ENCODE measurements around the gene C2orf66.

Gene C2orf66

DNA sequence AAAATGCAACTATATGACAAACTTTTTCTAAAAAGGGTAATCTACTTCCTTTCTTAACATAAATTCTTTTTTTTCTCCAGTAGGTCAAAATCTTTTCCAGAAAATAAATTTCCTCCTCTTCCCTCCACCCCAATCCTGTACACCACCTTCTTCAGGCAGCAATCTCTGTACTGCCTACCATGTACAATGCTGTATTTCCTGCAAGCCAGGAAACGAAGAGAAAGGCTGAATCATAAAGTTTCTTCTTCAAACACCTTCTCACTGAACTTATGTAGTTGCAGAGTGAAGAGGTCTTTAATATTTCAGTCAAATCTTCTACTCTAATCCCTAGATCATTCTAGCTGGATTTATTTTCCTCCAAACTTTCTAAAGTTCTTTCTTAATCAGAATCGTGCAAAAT, 18.2 kb upstream of the C2orf66 start:
- no CpG with 5 or more reads among the region's 2 CpGs for WGBS (ENCODE audit: insufficient coverage, insufficient read length)
- H3K9me3 ChIP-seq (ENCODE audit: control insufficient read depth, insufficient read depth, low read length), result no peaks in the 10 kb centered on the region

DNA sequence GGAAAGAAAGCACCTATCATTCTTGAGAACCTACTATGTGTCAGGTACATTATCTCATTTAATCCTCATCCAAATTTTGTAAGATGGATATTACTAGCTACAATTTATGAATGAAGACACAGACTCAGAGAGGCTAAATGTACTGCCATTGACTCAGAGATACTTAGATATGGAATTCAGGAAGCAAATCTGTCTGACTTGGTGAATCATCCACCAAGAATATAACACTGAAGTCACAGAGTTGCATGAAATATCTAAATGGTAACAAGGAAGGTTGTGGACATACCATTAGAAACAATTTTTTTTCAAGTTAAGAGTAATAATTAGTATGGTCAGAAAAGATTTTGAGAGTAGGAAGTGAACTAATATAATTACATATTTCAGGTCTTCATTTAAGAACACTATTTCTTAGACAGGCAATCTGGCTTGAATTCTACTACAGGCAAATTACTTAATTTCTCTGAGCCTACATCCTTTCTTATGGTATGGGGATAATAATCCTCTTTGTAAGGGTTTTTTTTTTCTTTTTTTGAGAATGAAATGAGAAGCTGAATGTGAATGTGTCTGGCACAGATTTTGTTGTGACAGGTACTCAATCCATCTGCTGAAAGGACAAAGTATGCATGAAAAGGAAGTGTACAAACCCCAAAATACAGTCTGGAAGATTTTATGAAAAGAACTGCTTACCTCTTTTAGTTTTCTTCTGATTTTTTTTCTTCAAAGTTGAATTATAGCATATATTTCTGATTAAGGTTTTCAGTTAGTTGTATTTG, 14.8 kb upstream of the C2orf66 start:
- no peaks in the 10 kb centered on the region for H3K4me1 ChIP-seq (ENCODE audit: control insufficient read depth, insufficient read depth, low read length)
- H3K4me3 ChIP-seq (ENCODE audit: low read length), result no peak overlapping the region
- no peak for DNase-seq (ENCODE audit: low read depth, low spot score)
- H3K27me3 ChIP-seq (ENCODE audit: control insufficient read depth, insufficient read depth, low read length), result no peaks in the 10 kb centered on the region
- H3K27ac ChIP-seq (ENCODE audit: low read length), result no peak overlapping the region
- no peaks in the 10 kb centered on the region for H3K36me3 ChIP-seq (ENCODE audit: control insufficient read depth, insufficient read depth, low read length)
- H3K9me3 ChIP-seq (ENCODE audit: control insufficient read depth, insufficient read depth, low read length), result no peaks in the 10 kb centered on the region

More for the DNA sequence above, 18.2 kb upstream of the C2orf66 start:
- Histone ChIP-seq H3K36me3 (ENCODE audit: control insufficient read depth, insufficient read depth, low read length) (no peaks in the 10 kb centered on the region), H3K27me3 (ENCODE audit: control insufficient read depth, insufficient read depth, low read length) (no peaks in the 10 kb centered on the region), H3K27ac (ENCODE audit: low read length) (no peak overlapping the region), H3K4me1 (ENCODE audit: control insufficient read depth, insufficient read depth, low read length) (no peaks in the 10 kb centered on the region), H3K4me3 (ENCODE audit: low read length) (no peak overlapping the region)
- DNase-seq (ENCODE audit: low read depth, low spot score), result no peak

DNA sequence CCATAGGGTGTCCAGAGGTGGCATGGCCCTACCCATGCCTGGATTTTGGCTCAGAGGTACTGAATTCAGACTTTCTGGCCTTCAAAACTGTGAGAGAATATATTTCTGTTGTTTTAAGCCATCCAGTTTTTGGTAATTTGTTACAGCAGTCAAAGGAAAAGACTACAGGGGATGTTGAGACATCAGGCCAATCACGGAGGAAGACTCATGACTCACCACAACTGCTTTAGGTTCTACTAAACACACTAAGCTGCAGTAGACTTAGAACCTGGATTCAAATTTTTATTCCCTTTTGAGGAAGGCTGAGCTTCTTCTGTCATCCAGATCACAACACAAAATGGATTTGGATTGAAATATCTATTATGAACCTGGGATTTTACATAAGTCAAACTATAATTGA, 12.0 kb upstream of the C2orf66 start:
- no peak overlapping the region for H3K27ac ChIP-seq (ENCODE audit: low read length)
- WGBS (ENCODE audit: insufficient coverage, insufficient read length), result no CpG with 5 or more reads among the region's 1 CpG
- H3K9me3 ChIP-seq (ENCODE audit: control insufficient read depth, insufficient read depth, low read length), result no peaks in the 10 kb centered on the region; the same call in 1 of the 2 replicates
- no peaks in the 10 kb centered on the region for H3K27me3 ChIP-seq (ENCODE audit: control insufficient read depth, insufficient read depth, low read length)
- H3K36me3 ChIP-seq (ENCODE audit: control insufficient read depth, insufficient read depth, low read length), result no peaks in the 10 kb centered on the region
- no peak overlapping the region for H3K4me3 ChIP-seq (ENCODE audit: low read length)
- no peak for DNase-seq (ENCODE audit: low read depth, low spot score)
- H3K4me1 ChIP-seq (ENCODE audit: control insufficient read depth, insufficient read depth, low read length), result no peaks in the 10 kb centered on the region

DNA sequence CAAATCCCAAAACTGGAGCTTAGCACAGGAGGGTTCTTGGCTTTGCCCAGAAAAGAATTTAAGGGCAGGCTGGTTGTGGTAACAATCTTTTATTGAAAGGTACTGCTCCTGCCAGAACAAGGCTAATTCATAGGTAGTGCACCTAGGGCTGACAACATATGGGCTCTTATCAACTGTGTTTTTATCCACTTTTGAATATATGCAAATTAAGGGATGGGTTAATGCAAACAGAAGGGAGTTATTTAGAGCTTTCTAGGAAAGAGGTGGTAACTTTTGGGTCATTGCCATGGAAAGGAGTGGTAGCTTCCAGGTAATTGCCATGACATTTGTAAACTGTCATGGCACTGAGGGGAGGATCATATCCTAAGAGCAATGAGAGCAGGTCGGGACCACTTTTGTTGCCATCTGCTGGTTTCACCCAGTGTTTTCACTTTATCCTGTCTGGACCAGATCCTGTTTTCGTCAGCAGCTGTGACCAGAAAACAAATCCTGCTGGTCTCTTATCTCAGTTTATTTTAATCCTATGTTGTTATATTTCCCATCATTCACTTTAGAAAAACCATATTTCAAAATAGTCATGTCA, 981 bp downstream of the C2orf66 start:
- no peaks in the 10 kb centered on the region for H3K27me3 ChIP-seq (ENCODE audit: control insufficient read depth, insufficient read depth, low read length)
- no peak overlapping the region for H3K27ac ChIP-seq (ENCODE audit: low read length)
- H3K4me3 ChIP-seq (ENCODE audit: low read length), result no peak overlapping the region
- H3K4me1 ChIP-seq (ENCODE audit: control insufficient read depth, insufficient read depth, low read length), result no peaks in the 10 kb centered on the region
- no peaks in the 10 kb centered on the region for H3K9me3 ChIP-seq (ENCODE audit: control insufficient read depth, insufficient read depth, low read length)
- no peaks in the 10 kb centered on the region for H3K36me3 ChIP-seq (ENCODE audit: control insufficient read depth, insufficient read depth, low read length)
- WGBS (ENCODE audit: insufficient coverage, insufficient read length), result no CpG with 5 or more reads among the region's 2 CpGs
- no peak for DNase-seq (ENCODE audit: low read depth, low spot score)

DNA sequence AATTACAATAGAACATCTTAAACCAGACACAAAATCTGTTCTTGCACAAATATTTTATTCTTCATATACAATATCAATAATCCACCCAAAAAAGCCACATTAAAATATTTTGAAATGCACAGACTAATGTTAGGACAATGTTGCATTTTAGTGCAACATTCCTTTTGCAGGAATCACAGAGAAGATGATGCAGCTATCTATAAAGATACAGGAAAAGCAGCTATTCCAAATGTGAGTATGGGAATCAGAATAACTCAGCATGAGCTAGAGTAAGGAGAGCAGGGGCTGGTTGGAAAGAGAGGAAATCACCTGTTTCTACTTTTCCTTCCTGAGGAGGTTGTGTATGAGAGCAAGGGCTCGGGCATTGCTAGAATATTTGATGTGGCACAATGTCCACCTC, 4.8 kb downstream of the C2orf66 start:
- Histone ChIP-seq H3K27ac (ENCODE audit: low read length) (no peak overlapping the region), H3K27me3 (ENCODE audit: control insufficient read depth, insufficient read depth, low read length) (no peaks in the 10 kb centered on the region), H3K4me1 (ENCODE audit: control insufficient read depth, insufficient read depth, low read length) (no peaks in the 10 kb centered on the region), H3K4me3 (ENCODE audit: low read length) (no peak overlapping the region), H3K36me3 (ENCODE audit: control insufficient read depth, insufficient read depth, low read length) (no peaks in the 10 kb centered on the region), H3K9me3 (ENCODE audit: control insufficient read depth, insufficient read depth, low read length) (no peaks in the 10 kb centered on the region)
- no peak for DNase-seq (ENCODE audit: low read depth, low spot score)
- no CpG with 5 or more reads among the region's 1 CpG for WGBS (ENCODE audit: insufficient coverage, insufficient read length)

DNA sequence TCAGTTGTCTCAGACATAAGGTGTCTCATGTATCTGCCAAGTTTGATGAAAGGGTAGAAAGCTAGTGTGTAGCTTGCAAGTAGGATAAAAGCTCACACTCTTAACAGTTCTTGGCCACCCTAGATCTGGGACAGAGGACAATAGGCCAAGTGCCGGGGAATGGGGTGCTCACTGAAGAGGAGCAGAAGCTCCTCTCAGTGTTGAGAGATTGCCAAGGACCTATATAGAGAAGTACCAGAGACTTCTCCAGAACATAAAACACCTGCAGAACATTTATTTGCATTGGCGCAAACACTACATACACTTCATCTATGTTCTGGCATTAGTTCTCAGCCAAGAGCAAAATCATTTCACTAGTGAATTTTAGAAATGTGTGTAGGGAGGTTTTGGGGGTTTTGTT, 6.8 kb downstream of the C2orf66 start:
- Histone ChIP-seq H3K4me1 (ENCODE audit: control insufficient read depth, insufficient read depth, low read length) (no peaks in the 10 kb centered on the region), H3K27me3 (ENCODE audit: control insufficient read depth, insufficient read depth, low read length) (no peaks in the 10 kb centered on the region), H3K36me3 (ENCODE audit: control insufficient read depth, insufficient read depth, low read length) (no peaks in the 10 kb centered on the region; the same call in 1 of the 2 replicates), H3K4me3 (ENCODE audit: low read length) (no peak overlapping the region), H3K9me3 (ENCODE audit: control insufficient read depth, insufficient read depth, low read length) (no peaks in the 10 kb centered on the region), H3K27ac (ENCODE audit: low read length) (no peak overlapping the region)
- no peak for DNase-seq (ENCODE audit: low read depth, low spot score)
- no CpG with 5 or more reads among the region's 2 CpGs for whole genome bisulfite sequencing (ENCODE audit: insufficient coverage, insufficient read length)

DNA sequence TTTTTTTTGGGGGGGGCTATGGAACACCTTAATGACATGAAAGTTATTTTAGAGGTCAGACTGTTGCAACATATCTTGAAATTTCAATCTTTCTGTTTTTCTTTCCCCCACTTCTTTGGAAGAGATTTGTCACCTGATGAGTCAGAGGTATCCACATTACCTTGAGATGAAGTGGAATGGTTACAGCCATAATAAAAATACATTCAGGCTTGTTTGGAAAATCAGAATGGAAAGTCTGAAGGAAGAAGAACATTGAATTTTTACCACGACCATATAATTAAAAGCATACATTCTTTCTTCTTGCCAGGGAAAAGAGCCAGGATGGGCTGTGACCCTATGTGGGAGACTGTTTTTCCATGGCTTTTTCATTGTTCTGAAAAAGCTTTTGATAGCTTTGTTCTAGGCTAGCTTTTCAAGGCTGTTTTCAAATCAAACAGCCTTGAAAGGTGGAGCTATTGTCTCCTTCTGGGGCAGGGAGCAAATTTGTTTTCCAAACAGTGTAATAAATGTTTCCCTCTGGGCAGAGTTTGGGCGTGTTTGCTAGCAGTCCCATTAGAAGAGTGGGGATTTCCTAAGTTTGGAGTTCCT, 7.4 kb downstream of the C2orf66 start:
- no peak overlapping the region for H3K27ac ChIP-seq (ENCODE audit: low read length)
- H3K4me3 ChIP-seq (ENCODE audit: low read length), result no peak overlapping the region
- peaks cover 3% of the 10 kb centered on the region; the same call in 1 of the 2 replicates for H3K36me3 ChIP-seq (ENCODE audit: control insufficient read depth, insufficient read depth, low read length)
- H3K4me1 ChIP-seq (ENCODE audit: control insufficient read depth, insufficient read depth, low read length), result no peaks in the 10 kb centered on the region
- H3K27me3 ChIP-seq (ENCODE audit: control insufficient read depth, insufficient read depth, low read length), result no peaks in the 10 kb centered on the region
- no CpG with 5 or more reads among the region's 2 CpGs for WGBS (ENCODE audit: insufficient coverage, insufficient read length)
- H3K9me3 ChIP-seq (ENCODE audit: control insufficient read depth, insufficient read depth, low read length), result no peaks in the 10 kb centered on the region
- no peak for DNase-seq (ENCODE audit: low read depth, low spot score)

DNA sequence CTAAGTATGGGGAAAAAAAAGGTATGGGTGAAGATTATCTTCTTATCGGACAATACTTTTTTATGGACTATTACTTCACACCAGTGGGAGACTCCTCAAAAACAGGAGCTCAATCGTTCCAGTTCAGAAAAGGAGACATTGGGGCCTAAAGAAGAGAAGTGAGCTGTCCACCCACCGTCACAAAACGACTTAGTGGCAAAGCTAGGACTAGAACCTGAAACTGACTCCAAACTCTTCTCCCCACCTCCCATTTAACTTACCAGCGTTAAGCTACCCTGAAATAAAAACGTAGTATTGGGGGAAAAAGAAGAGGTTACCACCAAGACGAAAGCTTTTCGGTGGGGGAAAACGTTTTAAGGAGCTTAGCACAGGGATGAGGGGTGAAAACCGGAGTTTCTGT, 10.2 kb downstream of the C2orf66 start:
- WGBS (ENCODE audit: insufficient coverage, insufficient read length), result no CpG with 5 or more reads among the region's 10 CpGs
- Histone ChIP-seq H3K36me3 (ENCODE audit: control insufficient read depth, insufficient read depth, low read length) (peaks cover 8% of the 10 kb centered on the region; the same call in 1 of the 2 replicates), H3K4me3 (ENCODE audit: low read length) (peak overlapping the region; percentile 68), H3K27ac (ENCODE audit: low read length) (no peak overlapping the region), H3K4me1 (ENCODE audit: control insufficient read depth, insufficient read depth, low read length) (no peaks in the 10 kb centered on the region), H3K9me3 (ENCODE audit: control insufficient read depth, insufficient read depth, low read length) (no peaks in the 10 kb centered on the region), H3K27me3 (ENCODE audit: control insufficient read depth, insufficient read depth, low read length) (no peaks in the 10 kb centered on the region)
- DNase-seq (ENCODE audit: low read depth, low spot score), result no peak

DNA sequence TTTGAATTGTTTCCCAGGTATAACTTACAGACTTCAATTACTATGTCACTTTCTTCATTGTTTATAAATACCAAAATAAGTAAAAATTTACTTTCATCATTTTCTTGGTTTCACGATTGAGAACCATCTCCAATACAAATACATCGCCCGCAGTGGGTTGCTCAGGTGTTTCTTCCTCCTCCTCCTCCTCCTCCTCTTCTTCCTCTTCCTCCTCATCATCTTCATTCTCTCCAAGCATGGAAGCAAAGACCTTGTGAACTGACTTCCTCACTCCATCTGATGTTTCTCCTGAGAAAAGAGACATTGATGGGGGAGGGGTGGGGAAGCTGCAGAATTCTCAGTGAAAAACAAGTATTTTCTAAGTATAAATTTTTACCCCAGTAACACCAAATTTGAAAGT, 16.3 kb downstream of the C2orf66 start:
- no peaks in the 10 kb centered on the region for H3K4me1 ChIP-seq (ENCODE audit: control insufficient read depth, insufficient read depth, low read length)
- no CpG with 5 or more reads among the region's 3 CpGs for WGBS (ENCODE audit: insufficient coverage, insufficient read length)
- no peak for DNase-seq (ENCODE audit: low read depth, low spot score)
- no peak overlapping the region for H3K4me3 ChIP-seq (ENCODE audit: low read length)
- no peaks in the 10 kb centered on the region for H3K27me3 ChIP-seq (ENCODE audit: control insufficient read depth, insufficient read depth, low read length)
- no peak overlapping the region for H3K27ac ChIP-seq (ENCODE audit: low read length)
- H3K9me3 ChIP-seq (ENCODE audit: control insufficient read depth, insufficient read depth, low read length), result no peaks in the 10 kb centered on the region
- H3K36me3 ChIP-seq (ENCODE audit: control insufficient read depth, insufficient read depth, low read length), result peaks cover 10% of the 10 kb centered on the region; the same call in 1 of the 2 replicates

DNA sequence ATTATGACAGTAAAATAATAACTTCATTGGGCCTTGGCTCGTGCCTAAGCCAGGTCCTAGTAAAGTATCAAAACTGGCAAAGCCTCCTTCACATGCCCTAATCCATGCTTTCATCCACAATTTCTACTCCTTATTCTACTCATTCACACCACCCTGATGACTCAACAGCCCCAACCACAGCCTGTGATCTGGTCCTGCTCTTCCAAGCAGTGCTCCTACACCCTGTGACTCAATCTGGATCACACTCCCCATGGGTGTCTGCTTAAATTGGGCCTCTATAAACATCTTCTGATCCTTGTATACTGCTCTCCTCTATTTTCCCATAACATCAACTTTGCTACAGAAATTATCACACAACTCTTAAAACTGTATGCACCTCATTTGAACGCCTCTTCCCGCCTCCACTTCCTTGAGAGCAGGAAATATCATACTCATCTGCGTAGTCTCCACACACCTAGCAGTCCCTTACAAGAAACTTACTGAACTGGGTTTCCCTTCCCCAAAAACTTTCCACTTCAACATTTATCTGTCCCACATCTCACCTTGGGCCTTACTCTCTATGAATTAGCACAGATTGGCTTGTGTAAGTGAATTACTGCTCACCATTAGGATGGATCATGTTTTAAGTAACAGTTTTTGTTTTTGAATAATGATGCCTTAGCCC, 25.6 kb downstream of the C2orf66 start:
- no peaks in the 10 kb centered on the region for H3K27me3 ChIP-seq (ENCODE audit: control insufficient read depth, insufficient read depth, low read length)
- H3K4me1 ChIP-seq (ENCODE audit: control insufficient read depth, insufficient read depth, low read length), result no peaks in the 10 kb centered on the region
- H3K4me3 ChIP-seq (ENCODE audit: low read length), result no peak overlapping the region
- no peak for DNase-seq (ENCODE audit: low read depth, low spot score)
- no peaks in the 10 kb centered on the region for H3K9me3 ChIP-seq (ENCODE audit: control insufficient read depth, insufficient read depth, low read length)
- H3K27ac ChIP-seq (ENCODE audit: low read length), result no peak overlapping the region
- H3K36me3 ChIP-seq (ENCODE audit: control insufficient read depth, insufficient read depth, low read length), result peaks cover 2% of the 10 kb centered on the region; the same call in 1 of the 2 replicates
- no CpG with 5 or more reads among the region's 4 CpGs for WGBS (ENCODE audit: insufficient coverage, insufficient read length)

All from iPS DF 6.9 (cell line).